GM23338 (cell line): ENCODE results near the gene RRP9. TPM values are rescaled to one million over a fixed set of nuclear protein-coding genes. Genes with fewer than 3 reads are reported as not detected.

Experiments
- ATAC-seq: fragments of 200-7000 bp; cut with Tn5 transposase; 3 replicates; pipeline ENCODE4 v1.9.1; 2020
- DNase-seq: peaks from one replicate; pipeline ENCODE4 v3.0.0-alpha.2; 2015; ENCODE audit warnings: low spot score
- H2AFZ ChIP-seq: fragments of 200-600 bp; sonication (generic); 2 replicates; pipeline ENCODE4 v1.8.0; 2016; ENCODE audit warnings: antibody characterized with exemption, mild to moderate bottlenecking, moderate library complexity
- H3F3A ChIP-seq: fragments of 200-600 bp; sonication (generic); replicated peaks from 2 replicates; pipeline ENCODE4 v1.8.0; 2017; ENCODE audit warnings: antibody characterized with exemption, mixed run types, low read depth
- H3K27ac ChIP-seq: fragments of 200-600 bp; sonication (generic); 2 replicates; pipeline ENCODE4 v1.6.1; 2016; ENCODE audit warnings: low read depth
- H3K27me3 ChIP-seq: fragments of 200-600 bp; sonication (generic); 2 replicates; pipeline ENCODE4 v1.8.0; 2016; ENCODE audit warnings: mild to moderate bottlenecking, mixed run types, moderate library complexity; ENCODE audit not compliant: insufficient read depth
- H3K36me3 ChIP-seq: fragments of 200-600 bp; sonication (generic); 2 replicates; pipeline ENCODE4 v1.8.0; 2016; ENCODE audit warnings: mild to moderate bottlenecking; ENCODE audit not compliant: insufficient read depth
- H3K4me1 ChIP-seq: fragments of 200-600 bp; sonication (generic); 2 replicates; pipeline ENCODE4 v1.8.0; 2016; ENCODE audit warnings: mild to moderate bottlenecking, moderate library complexity; ENCODE audit not compliant: insufficient read depth
- H3K4me2 ChIP-seq: fragments of 200-600 bp; sonication (generic); 2 replicates; pipeline ENCODE4 v1.7.1; 2017; ENCODE audit warnings: mixed run types
- H3K4me3 ChIP-seq: fragments of 200-600 bp; sonication (generic); 2 replicates; pipeline ENCODE4 v1.6.1; 2016; ENCODE audit warnings: mixed run types
- H3K79me2 ChIP-seq: fragments of 200-600 bp; sonication (generic); replicated peaks from 2 replicates; pipeline ENCODE4 v1.8.0; 2017; ENCODE audit warnings: mild to moderate bottlenecking; ENCODE audit not compliant: insufficient read depth
- H3K9me2 ChIP-seq: fragments of 200-600 bp; sonication (generic); 2 replicates; pipeline ENCODE4 v1.8.0; 2017; ENCODE audit not compliant: insufficient read depth
- H4K20me1 ChIP-seq: fragments of 200-600 bp; sonication (generic); replicated peaks from 2 replicates; pipeline ENCODE4 v1.8.0; 2017; ENCODE audit warnings: mild to moderate bottlenecking; ENCODE audit not compliant: insufficient read depth
- H3K27ac Mint-ChIP-seq: 2 replicates; pipeline ENCODE4 v1.8.0; 2020; ENCODE audit warnings: inconsistent platforms, mild to moderate bottlenecking, moderate library complexity, mixed read lengths
- H3K27me3 Mint-ChIP-seq: 3 replicates; pipeline ENCODE4 v1.8.0; 2022; ENCODE audit warnings: low read depth, mild to moderate bottlenecking, moderate library complexity, mixed read lengths, inconsistent platforms; ENCODE audit not compliant: insufficient read depth, poor library complexity
- H3K36me3 Mint-ChIP-seq: 3 replicates; pipeline ENCODE4 v1.8.0; 2021; ENCODE audit warnings: low read depth, mild to moderate bottlenecking, inconsistent platforms, moderate library complexity, mixed read lengths
- H3K4me1 Mint-ChIP-seq: 3 replicates; pipeline ENCODE4 v1.8.0; 2020; ENCODE audit warnings: mild to moderate bottlenecking, inconsistent platforms, mixed read lengths
- H3K4me3 Mint-ChIP-seq: 3 replicates; pipeline ENCODE4 v1.8.0; 2021; ENCODE audit warnings: moderate library complexity, mild to moderate bottlenecking, inconsistent platforms, mixed read lengths
- H3K9me3 Mint-ChIP-seq: 3 replicates; pipeline ENCODE4 v1.8.0; 2020; ENCODE audit warnings: moderate library complexity, mild to moderate bottlenecking, inconsistent platforms, mixed read lengths
- CREB1 ChIP-seq: fragments of 250-450 bp; sonication (Bioruptor Pico); IDR thresholded peaks from 2 replicates; pipeline ENCODE4 v1.5.0; 2020; ENCODE audit warnings: low read depth, mild to moderate bottlenecking, moderate library complexity
- EZH2phosphoT487 ChIP-seq: fragments of 200-600 bp; sonication (generic); IDR thresholded peaks from one replicate; pipeline ENCODE4 v1.8.1; 2018; ENCODE audit warnings: antibody characterized with exemption; ENCODE audit not compliant: unreplicated experiment
- JUNB ChIP-seq: IDR thresholded peaks from one replicate; pipeline ENCODE4 v1.6.1; 2016; ENCODE audit warnings: antibody characterized with exemption; ENCODE audit not compliant: unreplicated experiment
- POLR2AphosphoS5 ChIP-seq: IDR thresholded peaks from 2 replicates; pipeline ENCODE4 v1.6.1; 2016; ENCODE audit warnings: antibody characterized with exemption, low read depth
- STAT1 ChIP-seq: IDR thresholded peaks from one replicate; pipeline ENCODE4 v1.6.1; 2016; ENCODE audit warnings: antibody characterized with exemption; ENCODE audit not compliant: unreplicated experiment
- ZNF114 ChIP-seq: fragments of 250-450 bp; sonication (Bioruptor Pico); IDR thresholded peaks from 2 replicates; pipeline ENCODE4 v1.5.0; 2020; ENCODE audit warnings: mild to moderate bottlenecking, moderate library complexity
- ZNF462 ChIP-seq: fragments of 250-450 bp; sonication (Bioruptor Pico); IDR thresholded peaks from 2 replicates; pipeline ENCODE4 v1.5.0; 2020; ENCODE audit warnings: mild to moderate bottlenecking, moderate library complexity
- polyA plus RNA-seq: library from polyadenylated mRNA; unstranded; fragments of >200 nt; fragmentation: Nextera tagmentation; extraction: Ambion mirVana; gene quantifications from 2 replicates; pipeline ENCODE4 v1.2.1, GENCODE V29; 2016
- total RNA-seq: library from RNA; depleted of rRNA; stranded (reverse); fragments of >200 nt; shearing (Covaris generic); gene quantifications from 2 replicates; pipeline ENCODE4 v1.2.3, GENCODE V29; 2014
- TF ChIP-seq, protein P1 (sequence below), 2 experiments: fragments of 200-600 bp in 1 of 2; sonication (generic) in 1 of 2; conservative IDR thresholded peaks; 2 replicates each; pipeline versions ENCODE4 v1.5.1 to v1.6.1; 2016 to 2017; ENCODE audit warnings: antibody characterized with exemption in 2 of 2, low read depth in 2 of 2, mild to moderate bottlenecking in 2 of 2, moderate library complexity in 1 of 2
- TF ChIP-seq, protein P2 (sequence below): IDR thresholded peaks from one replicate; pipeline ENCODE4 v1.6.1; 2018; ENCODE audit warnings: antibody characterized with exemption; ENCODE audit not compliant: unreplicated experiment
- TF ChIP-seq, protein P3 (sequence below): IDR thresholded peaks from 2 replicates; pipeline ENCODE4 v1.6.1; 2016; ENCODE audit warnings: antibody characterized with exemption

Gene RRP9
- total and polyA plus RNA-seq, 2 experiments from 2014 or later, result 62.4 to 68.1 TPM

- TF ChIP-seq, protein P1, sequence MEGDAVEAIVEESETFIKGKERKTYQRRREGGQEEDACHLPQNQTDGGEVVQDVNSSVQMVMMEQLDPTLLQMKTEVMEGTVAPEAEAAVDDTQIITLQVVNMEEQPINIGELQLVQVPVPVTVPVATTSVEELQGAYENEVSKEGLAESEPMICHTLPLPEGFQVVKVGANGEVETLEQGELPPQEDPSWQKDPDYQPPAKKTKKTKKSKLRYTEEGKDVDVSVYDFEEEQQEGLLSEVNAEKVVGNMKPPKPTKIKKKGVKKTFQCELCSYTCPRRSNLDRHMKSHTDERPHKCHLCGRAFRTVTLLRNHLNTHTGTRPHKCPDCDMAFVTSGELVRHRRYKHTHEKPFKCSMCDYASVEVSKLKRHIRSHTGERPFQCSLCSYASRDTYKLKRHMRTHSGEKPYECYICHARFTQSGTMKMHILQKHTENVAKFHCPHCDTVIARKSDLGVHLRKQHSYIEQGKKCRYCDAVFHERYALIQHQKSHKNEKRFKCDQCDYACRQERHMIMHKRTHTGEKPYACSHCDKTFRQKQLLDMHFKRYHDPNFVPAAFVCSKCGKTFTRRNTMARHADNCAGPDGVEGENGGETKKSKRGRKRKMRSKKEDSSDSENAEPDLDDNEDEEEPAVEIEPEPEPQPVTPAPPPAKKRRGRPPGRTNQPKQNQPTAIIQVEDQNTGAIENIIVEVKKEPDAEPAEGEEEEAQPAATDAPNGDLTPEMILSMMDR (conservative IDR thresholded peaks at IDR 0.05; ENCODE audit: low read depth in 2 of 2), result no peak
- TF ChIP-seq POLR2AphosphoS5 (no peak), ZNF114 (CRISPR knock-in tag) (no peak), JUNB (no peak)
Observed at GRCh38 chr3:51932471-51933370, 9.0 kb downstream of the RRP9 start (continued).

- H3F3A ChIP-seq, result no peaks in the 10 kb centered on the region
- no peak overlapping the region for H3K4me3 ChIP-seq
- no peaks in the 10 kb centered on the region for H3K4me1 ChIP-seq
- H4K20me1 ChIP-seq, result peaks cover 1% of the 10 kb centered on the region
- no peak overlapping the region for H2AFZ ChIP-seq
- no peak for ATAC-seq
- peaks cover 2% of the 10 kb centered on the region for H3K27me3 Mint-ChIP-seq
- no peaks in the 10 kb centered on the region for H3K4me1 Mint-ChIP-seq
- H3K36me3 Mint-ChIP-seq, result peaks cover 58% of the 10 kb centered on the region
- no peaks in the 10 kb centered on the region for H3K27me3 ChIP-seq
- no peak overlapping the region for H3K27ac Mint-ChIP-seq
- no peak overlapping the region for H3K4me2 ChIP-seq
- no peak for DNase-seq
- no peaks in the 10 kb centered on the region for H3K79me2 ChIP-seq
- H3K27ac ChIP-seq, result no peak overlapping the region
- no peaks in the 10 kb centered on the region for H3K9me3 Mint-ChIP-seq
- H3K9me2 ChIP-seq, result no peaks in the 10 kb centered on the region
- peaks cover 7% of the 10 kb centered on the region for H3K36me3 ChIP-seq
- no peak overlapping the region for H3K4me3 Mint-ChIP-seq
- TF ChIP-seq POLR2AphosphoS5, result no peak
- no peak for TF ChIP-seq JUNB
- TF ChIP-seq, protein P2, sequence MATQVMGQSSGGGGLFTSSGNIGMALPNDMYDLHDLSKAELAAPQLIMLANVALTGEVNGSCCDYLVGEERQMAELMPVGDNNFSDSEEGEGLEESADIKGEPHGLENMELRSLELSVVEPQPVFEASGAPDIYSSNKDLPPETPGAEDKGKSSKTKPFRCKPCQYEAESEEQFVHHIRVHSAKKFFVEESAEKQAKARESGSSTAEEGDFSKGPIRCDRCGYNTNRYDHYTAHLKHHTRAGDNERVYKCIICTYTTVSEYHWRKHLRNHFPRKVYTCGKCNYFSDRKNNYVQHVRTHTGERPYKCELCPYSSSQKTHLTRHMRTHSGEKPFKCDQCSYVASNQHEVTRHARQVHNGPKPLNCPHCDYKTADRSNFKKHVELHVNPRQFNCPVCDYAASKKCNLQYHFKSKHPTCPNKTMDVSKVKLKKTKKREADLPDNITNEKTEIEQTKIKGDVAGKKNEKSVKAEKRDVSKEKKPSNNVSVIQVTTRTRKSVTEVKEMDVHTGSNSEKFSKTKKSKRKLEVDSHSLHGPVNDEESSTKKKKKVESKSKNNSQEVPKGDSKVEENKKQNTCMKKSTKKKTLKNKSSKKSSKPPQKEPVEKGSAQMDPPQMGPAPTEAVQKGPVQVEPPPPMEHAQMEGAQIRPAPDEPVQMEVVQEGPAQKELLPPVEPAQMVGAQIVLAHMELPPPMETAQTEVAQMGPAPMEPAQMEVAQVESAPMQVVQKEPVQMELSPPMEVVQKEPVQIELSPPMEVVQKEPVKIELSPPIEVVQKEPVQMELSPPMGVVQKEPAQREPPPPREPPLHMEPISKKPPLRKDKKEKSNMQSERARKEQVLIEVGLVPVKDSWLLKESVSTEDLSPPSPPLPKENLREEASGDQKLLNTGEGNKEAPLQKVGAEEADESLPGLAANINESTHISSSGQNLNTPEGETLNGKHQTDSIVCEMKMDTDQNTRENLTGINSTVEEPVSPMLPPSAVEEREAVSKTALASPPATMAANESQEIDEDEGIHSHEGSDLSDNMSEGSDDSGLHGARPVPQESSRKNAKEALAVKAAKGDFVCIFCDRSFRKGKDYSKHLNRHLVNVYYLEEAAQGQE, result no peak
- TF ChIP-seq, protein P3, sequence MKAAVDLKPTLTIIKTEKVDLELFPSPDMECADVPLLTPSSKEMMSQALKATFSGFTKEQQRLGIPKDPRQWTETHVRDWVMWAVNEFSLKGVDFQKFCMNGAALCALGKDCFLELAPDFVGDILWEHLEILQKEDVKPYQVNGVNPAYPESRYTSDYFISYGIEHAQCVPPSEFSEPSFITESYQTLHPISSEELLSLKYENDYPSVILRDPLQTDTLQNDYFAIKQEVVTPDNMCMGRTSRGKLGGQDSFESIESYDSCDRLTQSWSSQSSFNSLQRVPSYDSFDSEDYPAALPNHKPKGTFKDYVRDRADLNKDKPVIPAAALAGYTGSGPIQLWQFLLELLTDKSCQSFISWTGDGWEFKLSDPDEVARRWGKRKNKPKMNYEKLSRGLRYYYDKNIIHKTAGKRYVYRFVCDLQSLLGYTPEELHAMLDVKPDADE, result no peak
- no peak for TF ChIP-seq STAT1
- TF ChIP-seq ZNF462, result no peak
- TF ChIP-seq CREB1 (CRISPR knock-in tag), result no peak
- TF ChIP-seq ZNF114 (CRISPR knock-in tag), result no peak
- TF ChIP-seq EZH2phosphoT487, result no peak
Observed at GRCh38 chr3:51931756-51932155, 9.9 kb downstream of the RRP9 start.
